ENCODE measurements around the gene LCE4A.

The LCE4A gene

DNA sequence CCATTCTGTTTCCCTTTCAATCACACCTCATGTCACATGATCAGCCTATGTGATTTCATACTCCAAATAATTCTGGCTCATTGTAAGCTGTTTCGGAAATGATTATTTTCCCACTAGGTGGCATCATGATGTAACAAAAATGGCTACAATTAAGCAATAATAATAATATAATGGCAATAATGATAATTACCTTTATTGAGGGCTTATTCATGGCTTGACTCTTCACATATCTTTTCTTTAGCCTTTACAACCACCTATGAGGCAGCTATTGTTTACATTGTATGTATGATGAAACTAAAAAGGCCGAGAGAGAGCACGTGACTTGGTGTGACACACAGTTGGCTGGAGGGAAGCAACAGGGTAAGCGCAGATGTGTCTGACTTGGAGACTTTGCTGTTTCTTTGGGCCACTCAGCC lies 37.3 kb downstream of the LCE4A start:
- DNase-seq, result no peak

DNA sequence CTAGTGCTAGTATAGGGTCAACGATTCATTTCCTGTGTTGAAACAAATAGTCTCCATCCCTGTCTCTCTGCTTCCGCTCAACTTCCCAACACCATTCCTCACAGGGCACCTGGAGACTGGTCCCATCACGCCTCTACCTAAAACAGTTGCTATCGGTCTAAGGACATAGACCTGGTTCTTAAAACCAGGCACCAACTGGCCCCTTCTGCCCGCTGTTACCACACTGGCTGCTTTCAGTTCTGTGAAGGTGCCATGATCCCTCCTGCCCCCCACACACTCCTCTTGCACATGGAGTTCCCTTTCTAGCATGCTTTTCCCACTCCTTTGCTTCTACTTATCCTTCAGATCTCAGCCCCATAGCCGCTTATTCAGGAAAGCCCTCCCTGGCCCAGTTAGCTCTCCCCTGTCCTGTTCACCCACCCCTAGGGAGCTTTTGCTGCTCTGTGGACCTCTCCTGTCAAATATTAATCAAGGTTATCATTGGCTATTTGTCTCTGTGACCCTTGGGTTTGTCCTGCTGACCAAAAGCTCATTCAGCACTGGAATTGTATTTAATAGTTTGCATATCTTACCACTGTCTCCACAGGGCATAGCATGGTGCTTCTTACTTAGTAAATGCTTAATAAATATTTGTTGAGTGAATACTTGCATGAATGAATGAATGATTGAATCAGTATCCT lies 37.9 kb downstream of the LCE4A start:
- DNase-seq, result no peak

DNA sequence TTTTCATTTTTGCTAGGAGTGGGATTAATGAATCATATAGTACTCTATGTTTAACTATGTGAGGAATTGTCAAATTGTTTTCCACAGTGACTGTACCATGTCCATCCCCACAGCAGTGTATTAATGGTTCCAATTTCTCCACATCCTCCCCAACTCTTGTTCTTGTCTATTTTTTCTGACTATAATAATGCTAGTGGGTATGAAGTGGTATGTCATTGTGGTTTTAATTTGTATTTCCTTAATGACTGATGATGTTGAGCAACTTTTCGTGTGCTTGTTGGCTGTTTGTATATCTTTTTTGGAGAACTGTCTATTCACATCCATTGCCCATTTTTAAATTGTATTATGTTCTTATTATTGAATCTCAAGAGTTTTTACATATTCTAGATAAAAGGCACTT lies 39.9 kb downstream of the LCE4A start:
- no peak for DNase-seq

DNA sequence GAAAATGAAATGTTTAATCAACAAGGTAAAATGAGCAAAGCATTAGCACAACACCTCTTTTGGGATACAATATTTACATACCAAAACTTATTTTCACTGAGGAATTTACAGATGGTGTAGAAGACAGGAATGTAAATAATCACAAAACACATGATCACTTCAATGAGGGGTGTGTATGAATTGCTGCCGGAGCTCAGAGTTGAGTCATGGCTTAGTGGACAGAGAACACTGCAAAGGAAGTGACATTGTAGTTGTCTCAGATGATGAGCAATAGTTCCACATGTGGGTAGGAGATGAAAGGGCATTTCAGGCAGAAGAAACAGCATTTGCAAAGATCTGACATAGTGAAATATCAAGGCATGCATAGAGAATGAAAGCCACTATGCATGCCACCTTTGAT lies 44.3 kb downstream of the LCE4A start:
- no peak for DNase-seq

DNA sequence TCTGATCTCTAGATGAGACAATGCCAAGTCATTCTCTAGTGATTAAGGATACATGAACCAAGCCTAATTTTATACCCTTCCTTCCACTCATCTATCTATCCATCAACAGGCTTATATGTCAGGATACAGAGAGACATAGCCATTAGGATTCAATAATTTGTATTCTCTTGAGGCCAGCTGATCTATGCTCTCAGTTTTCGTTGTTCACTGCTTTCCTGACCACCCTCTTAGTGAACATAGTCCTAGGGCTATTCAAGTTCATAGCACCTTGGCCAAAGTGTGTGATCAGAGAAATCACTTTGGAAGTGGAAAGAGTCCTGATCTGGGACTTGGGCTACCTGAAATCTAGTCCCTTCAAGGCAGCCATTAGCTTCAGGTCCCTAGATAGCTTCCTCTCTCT lies 45.6 kb downstream of the LCE4A start:
- DNase-seq, result no peak

DNA sequence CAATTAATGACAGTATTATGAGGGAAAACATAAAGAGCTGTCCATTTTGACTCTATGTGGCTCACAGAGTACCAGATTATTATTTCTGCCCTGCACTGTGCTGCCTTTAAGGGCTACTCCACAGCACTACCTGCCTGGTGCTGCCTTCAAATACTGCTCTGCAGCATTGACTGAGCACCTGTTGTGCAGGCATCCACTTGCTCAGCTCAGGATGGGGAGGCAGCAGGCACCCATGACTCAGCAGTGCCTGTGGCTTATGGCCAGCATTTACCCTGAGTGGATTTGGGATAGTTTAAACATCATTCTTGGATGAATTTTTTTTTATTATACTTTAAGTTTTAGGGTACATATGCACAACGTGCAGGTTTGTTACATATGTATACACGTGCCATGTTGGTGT lies 48.9 kb downstream of the LCE4A start:
- no peak for DNase-seq

DNA sequence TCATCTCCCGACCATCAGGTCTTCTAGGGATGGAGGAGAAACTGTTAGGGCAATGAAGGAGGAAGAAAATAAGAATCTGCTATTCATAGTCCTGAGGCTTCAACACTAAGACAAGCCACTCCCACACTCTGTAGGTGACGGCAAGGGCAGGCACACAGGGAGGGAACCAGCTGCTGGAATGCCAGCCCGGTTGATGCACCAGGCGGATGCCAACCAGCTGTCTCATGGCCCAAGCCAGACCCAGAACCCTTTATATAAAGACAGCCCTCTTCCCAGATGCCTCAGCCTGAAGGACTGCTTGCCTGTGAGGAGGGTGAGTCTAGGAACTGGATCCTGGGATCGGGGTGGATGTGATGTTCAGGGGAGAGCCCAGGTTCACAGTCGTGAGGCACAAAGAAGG lies 49.8 kb downstream of the LCE4A start, which contains the start of gene KPRP:
Gene KPRP (plus strand): TSS at position 279 of the 400 bp plus-strand sequence. CDS start 1,564 bp downstream, outside the sequence.
- DNase-seq, result no peak

DNA sequence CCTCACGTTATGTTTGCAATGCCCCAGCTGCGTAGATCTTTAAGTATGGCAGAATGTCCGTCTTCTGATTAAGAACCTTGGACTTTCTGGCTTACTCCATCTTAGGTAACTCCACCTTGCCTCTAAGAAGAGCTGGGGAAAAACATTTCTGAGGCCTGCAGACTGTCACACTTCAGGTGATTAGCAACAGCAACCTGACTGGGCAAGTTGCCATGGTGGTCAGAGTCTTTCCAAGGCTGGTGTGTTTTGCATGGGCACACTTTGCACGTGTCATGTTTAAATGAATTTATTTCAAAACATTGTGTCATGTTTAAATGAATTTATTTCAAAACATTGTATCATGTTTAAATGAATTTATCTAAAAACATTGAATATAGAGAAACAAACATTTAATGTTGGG lies 50.7 kb downstream of the LCE4A start:
- DNase-seq, result no peak
